Embryonic facial prominence (tissue), 1 donor: ENCODE data around the gene FUT3.
"Not testable (repeated sequence)": the region's sequence is repeated elsewhere in the genome, so short reads cannot be mapped to it uniquely, and the experiment has no call there.

ENCODE experiments used
- DNase-seq: peaks from one replicate; pipeline ENCODE4 v3.0.0-alpha.2; 2016; ENCODE audit errors: extremely low spot score

FUT3 gene

GRCh38 chr19:5882421-5882968 is 31.2 kb upstream of the FUT3 start:
- no peak for DNase-seq

GRCh38 chr19:5881543-5882299 is 30.5 kb upstream of the FUT3 start:
- no peak for DNase-seq

GRCh38 chr19:5880604-5881078 is 29.4 kb upstream of the FUT3 start:
- DNase-seq, result no peak

GRCh38 chr19:5880196-5880595 is 28.9 kb upstream of the FUT3 start:
- DNase-seq, result no peak

GRCh38 chr19:5877882-5878281 is 26.6 kb upstream of the FUT3 start:
- no peak for DNase-seq

- DNase-seq, result no peak
Measured at GRCh38 chr19:5877427-5877826, 26.2 kb upstream of the FUT3 start.

- DNase-seq, result not testable (repeated sequence)
Measured at GRCh38 chr19:5874496-5874895, 23.2 kb upstream of the FUT3 start.

- no peak for DNase-seq
Measured at GRCh38 chr19:5873617-5874199, 22.5 kb upstream of the FUT3 start.

GRCh38 chr19:5870986-5871394 is 19.7 kb upstream of the FUT3 start:
- no peak for DNase-seq

- DNase-seq, result no peak
Measured at GRCh38 chr19:5867201-5868136, 16.2 kb upstream of the FUT3 start.

- no peak for DNase-seq
Measured at GRCh38 chr19:5865772-5866171, 14.5 kb upstream of the FUT3 start.

GRCh38 chr19:5864725-5865486 is 13.7 kb upstream of the FUT3 start:
- DNase-seq, result no peak

- DNase-seq, result no peak
Measured at GRCh38 chr19:5864013-5864720, 12.9 kb upstream of the FUT3 start.

GRCh38 chr19:5863030-5863665 is 11.9 kb upstream of the FUT3 start:
- no peak for DNase-seq

GRCh38 chr19:5857203-5858081 is 6.2 kb upstream of the FUT3 start:
- DNase-seq, result no peak

- DNase-seq, result not testable (repeated sequence)
Measured at GRCh38 chr19:5855151-5855550, 3.9 kb upstream of the FUT3 start.

GRCh38 chr19:5854121-5854520 is 2.9 kb upstream of the FUT3 start:
- DNase-seq, result not testable (repeated sequence)

GRCh38 chr19:5850743-5851293 is 431 bp downstream of the FUT3 start:
- DNase-seq, result no peak

GRCh38 chr19:5850189-5850588 is 1.1 kb downstream of the FUT3 start:
- DNase-seq, result no peak
